Measurements from ENCODE around the gene EPB41L4A. TPM values are rescaled to one million over a fixed set of nuclear protein-coding genes. Genes with fewer than 3 reads are reported as not detected.

Gene EPB41L4A
- total RNA-seq, 6 donors from 2014 or later: 15.9 to 45.1 (median 28.1) TPM

GRCh38 chr5:112247960-112248359 is 171.1 kb downstream of the EPB41L4A start:
- no peaks in the 10 kb centered on the region for H3K27me3 ChIP-seq
- H3K36me3 ChIP-seq: peaks cover 0 to 5% (median 0%) of the 10 kb centered on the region in 4 donors
- ATAC-seq (ENCODE audit: low FRiP score in 2 of 2) (no peak), DNase-seq (no peak)
- H3K27ac ChIP-seq: no peak overlapping the region
- no peak overlapping the region for H3K4me3 ChIP-seq
- no peaks in the 10 kb centered on the region for H3K9me3 ChIP-seq
- no peaks in the 10 kb centered on the region for H3K4me1 ChIP-seq
- TF ChIP-seq POLR2AphosphoS5 (IDR thresholded peaks at IDR 0.05) (no peak), EP300 (IDR thresholded peaks at IDR 0.05) (no peak), CTCF (IDR thresholded peaks at IDR 0.05) (no peak), POLR2A (IDR thresholded peaks at IDR 0.05) (no peak)

GRCh38 chr5:112245656-112246055 is 173.4 kb downstream of the EPB41L4A start:
- ATAC-seq (ENCODE audit: low FRiP score in 2 of 2): no peak
- DNase-seq: no peak
- no peaks in the 10 kb centered on the region for H3K9me3 ChIP-seq
- no peaks in the 10 kb centered on the region for H3K4me1 ChIP-seq
- H3K36me3 ChIP-seq: peaks cover 0 to 5% (median 0%) of the 10 kb centered on the region in 4 donors
- H3K4me3 ChIP-seq: no peak overlapping the region
- no peak overlapping the region for H3K27ac ChIP-seq
- no peak for TF ChIP-seq CTCF (IDR thresholded peaks at IDR 0.05)
- no peaks in the 10 kb centered on the region for H3K27me3 ChIP-seq
- WGBS, 2 donors: 81 to 85% methylated on average over 5 of the region's 5 CpGs

GRCh38 chr5:112239996-112240395 is 179.1 kb downstream of the EPB41L4A start:
- 56 to 72% methylated on average over 3 of the region's 3 CpGs for WGBS, 2 donors
- Histone ChIP-seq H3K4me1 (no peaks in the 10 kb centered on the region), H3K9me3 (no peaks in the 10 kb centered on the region), H3K36me3 (peaks cover 0 to 5% (median 0%) of the 10 kb centered on the region in 4 donors), H3K4me3 (no peak overlapping the region), H3K27me3 (no peaks in the 10 kb centered on the region), H3K27ac (no peak overlapping the region)
- TF ChIP-seq EP300 (IDR thresholded peaks at IDR 0.05) (no peak), POLR2A (IDR thresholded peaks at IDR 0.05) (no peak), CTCF (IDR thresholded peaks at IDR 0.05) (no peak), POLR2AphosphoS5 (IDR thresholded peaks at IDR 0.05) (no peak)
- DNase-seq (no peak), ATAC-seq (ENCODE audit: low FRiP score in 2 of 2) (peak in 1 of 2 donors; percentile 23)

- peaks cover 0 to 4% (median 0%) of the 10 kb centered on the region in 4 donors for H3K36me3 ChIP-seq
- no peaks in the 10 kb centered on the region for H3K9me3 ChIP-seq
- DNase-seq: no peak
- H3K27ac ChIP-seq: no peak overlapping the region
- no peak overlapping the region for H3K4me3 ChIP-seq
- H3K4me1 ChIP-seq: no peaks in the 10 kb centered on the region
- ATAC-seq (ENCODE audit: low FRiP score in 2 of 2): no peak
- no peaks in the 10 kb centered on the region for H3K27me3 ChIP-seq
- TF ChIP-seq POLR2A (IDR thresholded peaks at IDR 0.05) (no peak), CTCF (IDR thresholded peaks at IDR 0.05) (no peak), POLR2AphosphoS5 (IDR thresholded peaks at IDR 0.05) (no peak), EP300 (IDR thresholded peaks at IDR 0.05) (no peak)
Observed at GRCh38 chr5:112238473-112238872, 180.6 kb downstream of the EPB41L4A start.

- no peak for DNase-seq
- Histone ChIP-seq H3K27ac (no peak overlapping the region), H3K9me3 (no peaks in the 10 kb centered on the region), H3K27me3 (no peaks in the 10 kb centered on the region), H3K4me1 (no peaks in the 10 kb centered on the region), H3K4me3 (no peak overlapping the region), H3K36me3 (peaks cover 0 to 5% (median 0%) of the 10 kb centered on the region in 4 donors)
- no peak for TF ChIP-seq POLR2A (IDR thresholded peaks at IDR 0.05)
- no peak for TF ChIP-seq CTCF (IDR thresholded peaks at IDR 0.05)
- no peak for TF ChIP-seq POLR2AphosphoS5 (IDR thresholded peaks at IDR 0.05)
- no peak for TF ChIP-seq EP300 (IDR thresholded peaks at IDR 0.05)
- WGBS, 2 donors: 91 to 94% methylated on average over 2 of the region's 2 CpGs
- ATAC-seq (ENCODE audit: low FRiP score in 2 of 2): no peak
Observed at GRCh38 chr5:112237456-112237855, 181.6 kb downstream of the EPB41L4A start.
